GM19240 (cell line): ENCODE data around the gene RHBDD3.

Experiments used
- DNase-seq: peaks from one replicate; pipeline ENCODE4 v3.0.0; 2011; ENCODE audit warnings: low spot score; ENCODE audit not compliant: insufficient read length

The RHBDD3 gene

DNA sequence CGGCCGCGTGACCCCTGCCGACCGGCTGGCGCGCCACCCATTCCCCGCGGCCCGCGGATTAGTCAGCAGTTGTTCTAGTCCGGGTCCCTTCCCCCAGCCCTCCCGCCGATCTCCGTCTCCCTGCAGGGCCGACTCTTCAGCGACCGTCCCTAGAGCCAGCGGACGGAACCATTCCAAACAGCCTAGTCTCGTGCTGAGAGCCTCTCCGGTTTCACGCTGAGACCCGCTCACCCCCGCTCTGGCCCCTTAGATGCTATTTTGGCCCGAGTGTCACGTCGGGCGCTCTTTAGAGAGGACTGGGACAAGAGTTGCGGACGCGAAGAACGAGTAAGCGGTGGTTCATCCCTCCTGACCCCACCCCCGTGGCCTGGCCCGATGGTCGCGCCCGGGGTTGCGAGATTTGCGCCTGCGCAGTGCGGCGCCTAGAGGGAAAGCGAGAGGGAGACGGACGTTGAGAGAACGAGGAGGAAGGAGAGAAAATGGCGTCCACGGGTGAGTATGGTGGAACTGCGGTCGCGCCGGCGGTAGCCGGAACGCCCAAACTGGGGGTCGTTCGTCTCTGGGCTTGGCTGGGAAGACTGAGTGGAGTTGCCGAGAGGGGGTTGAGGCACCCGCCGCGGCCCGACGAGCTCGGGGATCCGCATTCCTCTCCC lies at the start of gene RHBDD3, which contains the start of gene EWSR1:
TSS of gene RHBDD3 (minus strand) at position 124 of the 653 bp plus-strand sequence. CDS start 2,355 bp downstream, outside the sequence.
TSS of gene EWSR1 (plus strand) at position 411 of the 653 bp plus-strand sequence. CDS start at position 480, 69 bp downstream.
- DNase-seq, result peak; percentile 77

GRCh38 chr22:29316141-29316828 lies 48.5 kb upstream of the RHBDD3 start:
- DNase-seq, result no peak

DNA sequence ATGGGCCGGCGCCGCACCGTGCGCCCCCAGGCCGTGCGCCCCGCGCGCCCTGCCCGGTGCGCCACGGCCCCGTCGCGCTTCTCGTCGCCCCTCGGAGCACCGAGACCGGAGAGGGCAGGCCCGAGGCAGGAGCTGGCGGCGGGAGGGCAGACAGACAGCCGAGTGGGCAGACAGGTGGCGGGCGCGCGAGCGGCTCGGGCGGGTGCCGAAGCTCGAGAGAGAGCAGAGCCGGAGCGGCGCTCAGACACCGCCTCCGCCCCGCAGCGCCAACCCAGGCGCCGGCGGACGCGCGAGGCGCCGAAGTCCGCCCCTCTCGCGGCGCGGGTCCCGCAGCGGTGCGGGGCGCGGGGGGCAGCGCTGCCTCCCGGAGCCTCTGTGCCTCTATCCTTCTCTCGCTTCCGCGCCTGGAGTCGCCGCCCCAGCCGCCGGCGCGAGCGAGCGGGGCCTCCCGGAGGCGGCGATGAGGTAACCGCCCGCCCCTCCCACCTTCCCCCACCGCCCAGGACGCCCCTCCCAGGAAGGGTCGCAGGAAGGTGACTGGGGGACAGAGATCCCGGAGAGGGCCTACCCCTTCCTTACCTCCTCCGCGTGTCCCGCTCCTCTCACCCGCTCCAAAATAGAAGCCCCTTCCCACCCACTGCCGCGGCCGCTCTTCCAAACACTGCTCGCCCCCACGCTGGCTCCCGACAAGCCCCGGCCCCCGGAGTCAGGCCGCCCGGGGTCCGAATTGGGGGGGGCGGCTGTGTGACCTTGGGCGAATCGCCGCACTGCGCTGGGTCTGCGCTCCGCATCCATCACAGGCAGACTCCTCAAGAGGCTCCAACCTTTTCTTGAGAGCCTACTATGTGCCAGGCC lies 47.7 kb upstream of the RHBDD3 start, which contains the start of gene RASL10A:
TSS of gene RASL10A (minus strand) at position 412 of the 855 bp plus-strand sequence. CDS start 451 bp downstream, outside the sequence.
- no peak for DNase-seq

DNA sequence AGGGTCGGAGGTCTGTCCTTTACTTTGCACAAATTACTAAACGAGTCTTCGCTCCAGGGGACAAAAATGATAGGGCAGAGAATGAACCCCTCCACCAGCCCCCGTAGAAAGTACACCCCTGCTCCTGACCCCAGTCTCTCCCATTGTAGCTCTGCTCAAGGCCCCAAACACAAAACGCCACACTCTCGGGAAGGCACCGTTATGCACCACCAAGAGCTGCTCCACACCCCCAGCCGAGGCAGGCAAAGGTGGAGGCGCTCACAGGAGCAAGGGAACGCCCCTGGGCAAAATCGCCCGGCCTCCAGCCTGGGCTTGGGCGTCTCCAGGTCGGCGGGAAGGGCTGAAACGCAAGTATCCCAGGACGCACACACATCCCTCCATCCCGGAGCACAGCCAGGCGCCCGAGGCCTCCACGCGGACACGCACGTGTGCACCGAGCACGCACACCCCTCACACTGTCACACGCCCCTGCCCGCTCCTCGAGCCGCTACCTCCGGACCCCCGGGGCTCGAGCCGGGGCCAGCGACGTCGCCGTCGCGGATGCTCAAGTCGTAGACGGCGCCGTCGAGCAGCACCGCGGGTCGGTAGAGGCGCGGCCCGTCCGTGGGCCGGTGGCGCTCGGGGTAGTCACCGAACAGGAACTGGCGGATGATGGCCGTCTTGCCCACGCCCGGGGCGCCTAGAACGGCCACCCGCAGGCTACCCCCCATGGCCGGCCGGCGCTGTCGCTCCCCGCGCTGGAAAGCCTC lies 46.9 kb upstream of the RHBDD3 start:
- DNase-seq, result no peak

DNA sequence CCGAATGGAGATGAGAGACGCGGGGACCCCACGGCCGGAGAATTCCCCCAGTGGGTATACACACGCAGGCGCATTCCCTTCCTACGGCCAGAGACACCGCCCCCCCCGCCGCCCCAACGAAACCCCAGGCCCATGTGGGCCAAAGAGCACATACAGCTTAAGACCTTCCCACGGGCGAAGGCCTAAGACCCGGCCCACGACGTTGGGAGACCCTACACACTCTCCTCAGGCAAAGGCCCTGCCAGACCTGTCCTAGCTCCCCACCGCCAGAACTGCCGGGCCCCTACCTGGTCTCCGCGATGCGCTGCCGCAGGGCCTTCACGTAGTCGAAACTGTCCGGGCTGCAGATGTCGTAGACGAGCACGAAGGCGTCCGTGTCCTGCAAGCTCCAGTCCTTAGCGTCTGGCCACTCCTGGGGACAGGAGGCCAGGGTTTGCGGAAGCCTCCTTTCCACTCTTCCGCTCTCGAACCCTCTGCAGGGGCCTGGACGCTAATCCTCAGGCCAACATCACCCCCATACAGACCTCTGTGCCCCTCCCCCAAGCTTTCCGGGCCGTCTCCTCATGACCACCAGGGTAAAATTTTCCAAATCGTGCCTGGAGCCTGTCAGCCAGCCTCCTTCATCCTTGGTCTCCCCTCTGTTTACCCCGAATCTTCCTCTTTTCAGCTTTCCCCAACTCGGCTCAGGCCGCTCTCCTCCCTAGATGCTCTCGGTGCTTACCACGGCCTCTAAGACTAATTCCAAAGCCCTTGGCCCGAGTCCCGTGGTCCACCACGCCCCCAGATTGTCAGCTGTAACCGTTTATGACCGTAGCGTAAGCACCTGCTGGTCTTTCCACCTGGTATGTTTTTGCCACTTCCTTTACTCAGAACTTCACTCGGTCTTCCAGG lies 46.0 kb upstream of the RHBDD3 start:
- DNase-seq, result no peak

DNA sequence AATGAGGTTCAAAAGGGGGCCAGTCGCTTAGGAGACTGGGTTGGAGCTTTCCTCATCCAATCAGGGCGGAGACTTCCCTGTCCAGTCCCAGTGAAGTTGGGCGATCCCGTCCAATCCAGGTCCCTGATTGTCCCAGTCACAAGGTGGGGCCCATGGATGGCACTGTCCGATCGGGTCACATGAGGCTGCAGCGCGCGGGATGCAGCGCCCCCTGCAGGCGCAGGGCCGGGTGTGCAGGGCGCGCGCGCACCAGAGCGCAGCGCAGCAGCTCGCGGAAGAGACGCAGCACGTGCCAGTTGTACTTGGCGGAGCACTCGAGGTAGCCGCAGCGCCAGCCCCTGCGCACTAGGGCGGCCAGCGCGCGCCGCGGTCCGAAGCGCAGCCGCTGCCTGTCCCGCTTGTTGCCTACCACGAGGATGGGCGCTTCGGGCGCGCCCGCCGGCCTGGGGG lies 45.4 kb upstream of the RHBDD3 start:
- no peak for DNase-seq

GRCh38 chr22:29312218-29313125 lies 44.7 kb upstream of the RHBDD3 start:
- DNase-seq, result no peak

DNA sequence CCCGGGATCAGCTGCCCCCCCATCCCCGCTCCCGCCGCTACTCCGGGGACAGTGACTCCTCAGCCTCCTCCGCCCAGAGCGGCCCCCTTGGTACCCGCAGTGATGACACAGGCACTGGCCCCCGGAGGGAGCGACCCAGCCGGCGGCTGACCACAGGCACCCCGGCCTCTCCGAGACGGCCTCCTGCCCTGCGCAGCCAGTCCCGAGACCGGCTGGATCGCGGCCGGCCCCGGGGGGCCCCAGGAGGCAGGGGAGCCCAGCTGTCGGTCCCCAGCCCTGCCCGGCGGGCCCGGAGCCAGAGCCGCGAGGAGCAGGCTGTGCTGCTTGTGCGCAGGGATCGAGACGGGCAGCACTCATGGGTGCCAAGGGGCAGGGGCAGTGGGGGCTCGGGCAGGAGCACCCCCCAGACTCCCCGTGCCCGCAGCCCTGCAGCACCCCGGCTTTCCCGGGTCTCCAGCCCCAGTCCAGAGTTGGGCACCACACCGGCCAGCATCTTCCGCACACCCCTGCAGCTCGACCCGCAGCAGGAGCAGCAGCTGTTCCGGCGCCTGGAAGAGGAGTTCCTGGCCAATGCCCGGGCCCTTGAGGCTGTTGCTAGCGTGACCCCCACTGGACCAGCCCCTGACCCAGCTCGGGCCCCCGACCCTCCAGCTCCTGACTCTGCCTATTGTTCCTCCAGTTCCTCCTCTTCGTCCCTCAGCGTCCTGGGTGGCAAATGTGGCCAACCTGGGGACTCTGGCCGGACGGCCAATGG lies 43.9 kb upstream of the RHBDD3 start:
- no peak for DNase-seq

GRCh38 chr22:29310863-29311339 lies 43.1 kb upstream of the RHBDD3 start:
- no peak for DNase-seq

DNA sequence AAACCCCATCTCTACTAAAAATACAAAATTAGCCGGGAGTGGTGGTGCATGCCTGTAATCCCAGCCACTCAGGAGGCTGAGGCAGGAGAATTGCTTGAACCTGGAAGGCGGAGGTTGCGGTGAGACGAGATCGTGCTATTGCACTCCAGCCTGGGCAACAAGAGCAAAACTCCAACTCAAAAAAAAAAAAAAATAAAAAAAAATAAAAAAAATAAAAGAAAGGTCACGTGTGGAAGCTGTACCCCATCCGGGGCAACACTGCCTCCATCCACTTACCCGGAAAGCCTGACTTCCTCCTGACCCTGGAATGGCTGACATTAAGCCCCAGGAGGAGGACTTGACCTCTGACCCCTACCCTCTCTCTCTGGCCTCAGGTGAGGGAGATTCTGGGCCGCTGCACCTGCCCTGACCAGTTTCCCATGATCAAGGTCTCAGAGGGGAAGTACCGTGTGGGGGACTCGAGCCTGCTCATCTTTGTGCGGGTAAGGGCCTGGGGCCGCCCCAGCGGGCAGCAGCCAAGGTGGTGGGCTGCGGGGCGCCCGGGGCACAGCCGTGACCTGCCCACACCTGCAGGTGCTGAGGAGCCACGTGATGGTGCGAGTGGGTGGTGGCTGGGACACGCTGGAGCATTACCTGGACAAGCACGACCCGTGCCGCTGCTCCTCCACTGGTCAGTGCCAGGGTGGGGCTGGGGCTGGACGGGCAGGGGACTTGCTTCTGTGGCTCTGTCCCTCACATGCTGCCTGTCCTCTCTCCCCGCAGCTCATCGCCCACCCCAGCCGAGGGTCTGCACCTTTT lies 42.5 kb upstream of the RHBDD3 start:
- no peak for DNase-seq

GRCh38 chr22:29309332-29310064 lies 41.7 kb upstream of the RHBDD3 start:
- no peak for DNase-seq

DNA sequence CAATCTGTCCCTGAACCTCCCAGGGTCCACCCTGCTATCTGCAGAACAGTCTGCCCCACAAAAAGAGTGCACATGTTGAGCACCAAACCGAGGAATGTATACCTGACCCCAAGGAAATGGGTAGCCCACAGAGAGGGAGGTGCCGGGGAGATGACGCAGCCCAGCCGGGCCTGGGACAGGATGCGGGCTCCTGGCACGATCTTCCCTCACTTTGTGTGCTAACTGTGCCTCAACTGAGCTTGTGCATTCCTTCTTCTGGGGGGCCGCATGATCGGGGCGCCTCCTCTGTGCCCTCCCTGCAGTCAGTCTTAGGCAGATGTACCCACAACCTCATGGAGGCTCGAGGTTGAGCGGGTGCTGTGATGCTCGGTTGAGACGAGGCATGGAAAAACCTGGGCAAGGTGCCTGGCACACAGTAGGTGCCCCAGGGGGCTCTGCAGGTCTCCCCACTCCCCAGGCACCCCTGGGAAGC lies 41.0 kb upstream of the RHBDD3 start:
- DNase-seq, result no peak

DNA sequence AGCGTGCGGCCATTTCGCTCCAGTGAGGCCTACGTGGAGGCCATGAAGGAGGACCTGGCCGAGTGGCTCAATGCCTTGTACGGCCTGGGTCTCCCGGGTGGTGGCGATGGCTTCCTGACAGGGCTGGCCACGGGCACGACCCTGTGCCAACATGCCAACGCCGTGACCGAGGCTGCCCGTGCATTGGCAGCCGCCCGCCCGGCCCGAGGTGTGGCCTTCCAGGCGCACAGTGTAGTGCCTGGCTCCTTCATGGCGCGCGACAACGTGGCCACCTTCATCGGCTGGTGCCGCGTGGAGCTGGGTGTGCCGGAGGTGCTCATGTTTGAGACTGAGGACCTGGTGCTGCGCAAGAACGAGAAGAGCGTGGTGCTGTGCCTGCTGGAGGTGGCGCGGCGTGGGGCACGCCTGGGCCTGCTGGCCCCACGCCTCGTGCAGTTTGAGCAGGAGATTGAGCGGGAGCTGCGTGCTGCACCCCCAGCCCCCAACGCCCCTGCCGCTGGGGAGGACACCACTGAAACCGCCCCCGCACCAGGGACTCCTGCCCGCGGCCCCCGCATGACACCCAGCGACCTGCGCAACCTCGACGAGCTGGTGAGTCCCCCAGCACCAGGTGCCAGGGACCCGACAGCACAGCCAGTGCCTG lies 40.5 kb upstream of the RHBDD3 start:
- DNase-seq, result no peak

- DNase-seq, result no peak
Observed at GRCh38 chr22:29307596-29308147, 39.9 kb upstream of the RHBDD3 start.

- DNase-seq, result no peak
Observed at GRCh38 chr22:29306835-29307595, 39.2 kb upstream of the RHBDD3 start.
